ENCODE results near the gene SGSM1. TPM values are rescaled to one million over a fixed set of nuclear protein-coding genes. Genes with fewer than 3 reads are reported as not detected.

The SGSM1 gene
- total and polyA plus RNA-seq, 9 of the 15 experiments (the other 6 are each of a cell fraction or from before 2014, with no cell fraction given): not detected

- Histone ChIP-seq H2AFZ (ENCODE audit: low read depth, low read length) (peak within 1 kb of the TSS; percentile 94), H3K36me3 (ENCODE audit: control insufficient read depth, insufficient read depth, low read length) (no peaks in the 10 kb centered on the region), H3K27me3 (ENCODE audit: control insufficient read depth in 2 of 2, insufficient read depth in 2 of 2, low read length in 2 of 2) (peaks cover 0 to 30% of the 10 kb centered on the region in 2 experiments; a peak in 2 of 5 replicates), H4K20me1 (replicated peaks; ENCODE audit: control insufficient read depth, insufficient read depth, low read length) (no peaks in the 10 kb centered on the region), H3K4me3 (peak within 1 kb of the TSS; percentile 41), H3K79me2 (ENCODE audit: control insufficient read depth, insufficient read depth, low read length) (no peaks in the 10 kb centered on the region), H3K9me1 (ENCODE audit: control insufficient read depth, insufficient read depth, low read length) (no peaks in the 10 kb centered on the region), H3K27ac (ENCODE audit: extremely low read depth, low read depth, low read length) (no peak within 1 kb of the TSS), H3K4me1 (replicated peaks in 1 of 2; ENCODE audit: control insufficient read depth in 2 of 2, insufficient read depth in 2 of 2, low read length in 2 of 2) (peaks cover 0 to 17% of the 10 kb centered on the region in 2 experiments; a peak in 3 of 5 replicates), H3K9ac (ENCODE audit: insufficient read depth in 1 of 2, low read depth in 2 of 2, low read length in 2 of 2) (peak within 1 kb of the TSS in 1 of 2 experiments; percentile 76; a peak in 2 of 4 replicates), H3K4me2 (ENCODE audit: insufficient read depth, low read length) (peak within 1 kb of the TSS; percentile 74), H3K9me3 (replicated peaks; ENCODE audit: control insufficient read depth, insufficient read depth, low read depth, low read length) (no peaks in the 10 kb centered on the region)
- ChIA-PET POLR2A (no interaction called here), CTCF (ENCODE audit: low intra/inter-chr PET ratio) (interaction anchor here (2.0 to 2.1 kb wide), 2 partner anchors 96 to 105 kb away, joined by 11 to 12 read pairs; no protein-coding TSS in a partner anchor)
- peak; percentile 100 for ATAC-seq
- intact Hi-C loops (cut with micrococcal nuclease) (loop anchor here (5.0 kb wide), 1 partner anchor 95 kb away; no protein-coding TSS in a partner anchor), in situ Hi-C loops (cut with MboI) (no loop called here)
- DNase-seq (ENCODE audit: extremely low read depth in 1 of 4, low spot score in 3 of 4): peak; percentile 73 to 96 (median 94)
- FAIRE-seq: no peak
- no TSS peak for BruUV-seq (replicated peaks)
- WGBS (ENCODE audit: insufficient coverage, low coverage, missing lambda C conversion rate): 2% methylated on average over 33 of the region's 71 CpGs
- TF ChIP-seq ZNF318 (IDR thresholded peaks at IDR 0.05; ENCODE audit: borderline replicate concordance in 1 of 2, low read depth in 1 of 2) (no peak), NR2C1 (IDR thresholded peaks at IDR 0.05) (peak; percentile 78), NR2C1 (tag; IDR thresholded peaks at IDR 0.05) (peak; percentile 87), DNMT1 (IDR thresholded peaks at IDR 0.05) (no peak), STAG1 (CRISPR knock-in tag; IDR thresholded peaks at IDR 0.05; ENCODE audit: borderline replicate concordance) (peak; percentile 42; the same call in 1 of the 2 replicates), RBM39 (optimal IDR thresholded peaks at IDR 0.05; ENCODE audit: low read depth, low read length) (no peak), SAFB2 (IDR thresholded peaks at IDR 0.05; ENCODE audit: borderline replicate concordance, low read depth, low read length, severe bottlenecking) (no peak)
- TF ChIP-seq, protein P1, sequence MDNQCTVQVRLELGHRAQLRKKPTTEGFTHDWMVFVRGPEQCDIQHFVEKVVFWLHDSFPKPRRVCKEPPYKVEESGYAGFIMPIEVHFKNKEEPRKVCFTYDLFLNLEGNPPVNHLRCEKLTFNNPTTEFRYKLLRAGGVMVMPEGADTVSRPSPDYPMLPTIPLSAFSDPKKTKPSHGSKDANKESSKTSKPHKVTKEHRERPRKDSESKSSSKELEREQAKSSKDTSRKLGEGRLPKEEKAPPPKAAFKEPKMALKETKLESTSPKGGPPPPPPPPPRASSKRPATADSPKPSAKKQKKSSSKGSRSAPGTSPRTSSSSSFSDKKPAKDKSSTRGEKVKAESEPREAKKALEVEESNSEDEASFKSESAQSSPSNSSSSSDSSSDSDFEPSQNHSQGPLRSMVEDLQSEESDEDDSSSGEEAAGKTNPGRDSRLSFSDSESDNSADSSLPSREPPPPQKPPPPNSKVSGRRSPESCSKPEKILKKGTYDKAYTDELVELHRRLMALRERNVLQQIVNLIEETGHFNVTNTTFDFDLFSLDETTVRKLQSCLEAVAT (IDR thresholded peaks at IDR 0.05): no peak
Observed at GRCh38 chr22:24951942-24952836, 146.2 kb downstream of the SGSM1 start, which contains the start of gene KIAA1671. KIAA1671 (plus strand) TSS chr22:24952716; CDS start chr22:25028000, 75,284 bp downstream.
